Progenitor cell of endocrine pancreas (in vitro differentiated cells): ENCODE results near the gene FOXJ2. TPM values are rescaled to one million over a fixed set of nuclear protein-coding genes. Genes with fewer than 3 reads are reported as not detected.

Source experiments
- DNase-seq: peaks from one replicate; pipeline ENCODE4 v3.0.0; 2021; ENCODE audit warnings: low spot score; ENCODE audit not compliant: unreplicated experiment
- H3K27ac Mint-ChIP-seq: 2 replicates; pipeline ENCODE4 v1.8.0; 2021; ENCODE audit warnings: mild to moderate bottlenecking, moderate library complexity, mixed read lengths
- H3K27me3 Mint-ChIP-seq: 2 replicates; pipeline ENCODE4 v1.8.0; 2021; ENCODE audit warnings: mixed read lengths
- H3K36me3 Mint-ChIP-seq: 2 replicates; pipeline ENCODE4 v1.8.0; 2022; ENCODE audit warnings: mixed read lengths; ENCODE audit not compliant: insufficient read depth
- H3K4me1 Mint-ChIP-seq: 2 replicates; pipeline ENCODE4 v1.8.0; 2021; ENCODE audit warnings: low read depth, mixed read lengths
- H3K4me3 Mint-ChIP-seq: 2 replicates; pipeline ENCODE4 v1.8.0; 2021; ENCODE audit warnings: low read depth, mild to moderate bottlenecking, moderate library complexity, mixed read lengths
- H3K9me3 Mint-ChIP-seq: 2 replicates; pipeline ENCODE4 v1.8.0; 2021; ENCODE audit warnings: low read depth, mixed read lengths
- total RNA-seq: library from RNA; stranded (reverse); gene quantifications from 2 replicates; pipeline ENCODE4 v1.2.1, GENCODE V29; 2021
- TF ChIP-seq, protein P1 (sequence below): fragments of 200-600 bp; sonication (generic); IDR thresholded peaks from one replicate; pipeline ENCODE4 v1.5.0; 2021; ENCODE audit warnings: antibody characterized with exemption, mild to moderate bottlenecking; ENCODE audit not compliant: unreplicated experiment

Gene FOXJ2
- total RNA-seq, 1 donor from 2014 or later = 20.8 TPM

- no peaks in the 10 kb centered on the region for H3K27me3 Mint-ChIP-seq
- H3K9me3 Mint-ChIP-seq = no peaks in the 10 kb centered on the region
- H3K27ac Mint-ChIP-seq = no peak overlapping the region
- TF ChIP-seq, protein P1, sequence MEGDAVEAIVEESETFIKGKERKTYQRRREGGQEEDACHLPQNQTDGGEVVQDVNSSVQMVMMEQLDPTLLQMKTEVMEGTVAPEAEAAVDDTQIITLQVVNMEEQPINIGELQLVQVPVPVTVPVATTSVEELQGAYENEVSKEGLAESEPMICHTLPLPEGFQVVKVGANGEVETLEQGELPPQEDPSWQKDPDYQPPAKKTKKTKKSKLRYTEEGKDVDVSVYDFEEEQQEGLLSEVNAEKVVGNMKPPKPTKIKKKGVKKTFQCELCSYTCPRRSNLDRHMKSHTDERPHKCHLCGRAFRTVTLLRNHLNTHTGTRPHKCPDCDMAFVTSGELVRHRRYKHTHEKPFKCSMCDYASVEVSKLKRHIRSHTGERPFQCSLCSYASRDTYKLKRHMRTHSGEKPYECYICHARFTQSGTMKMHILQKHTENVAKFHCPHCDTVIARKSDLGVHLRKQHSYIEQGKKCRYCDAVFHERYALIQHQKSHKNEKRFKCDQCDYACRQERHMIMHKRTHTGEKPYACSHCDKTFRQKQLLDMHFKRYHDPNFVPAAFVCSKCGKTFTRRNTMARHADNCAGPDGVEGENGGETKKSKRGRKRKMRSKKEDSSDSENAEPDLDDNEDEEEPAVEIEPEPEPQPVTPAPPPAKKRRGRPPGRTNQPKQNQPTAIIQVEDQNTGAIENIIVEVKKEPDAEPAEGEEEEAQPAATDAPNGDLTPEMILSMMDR = no peak
- peaks cover under 1% of the 10 kb centered on the region for H3K4me1 Mint-ChIP-seq
- H3K4me3 Mint-ChIP-seq = no peak overlapping the region
- H3K36me3 Mint-ChIP-seq = peaks cover 25% of the 10 kb centered on the region
- no peak for DNase-seq
These were observed 57.2 kb downstream of the FOXJ2 start for GRCh38 chr12:8089716-8090115.

GRCh38 chr12:8093291-8093690, 60.8 kb downstream of the FOXJ2 start:
- Mint-ChIP-seq H3K4me3 (no peak overlapping the region), H3K27me3 (no peaks in the 10 kb centered on the region), H3K9me3 (no peaks in the 10 kb centered on the region), H3K27ac (no peak overlapping the region), H3K4me1 (no peaks in the 10 kb centered on the region), H3K36me3 (peaks cover 47% of the 10 kb centered on the region)
- no peak for DNase-seq
- TF ChIP-seq, protein P1 = no peak

- no peaks in the 10 kb centered on the region for H3K4me1 Mint-ChIP-seq
- H3K27me3 Mint-ChIP-seq = no peaks in the 10 kb centered on the region
- no peak overlapping the region for H3K27ac Mint-ChIP-seq
- TF ChIP-seq, protein P1 = no peak
- H3K36me3 Mint-ChIP-seq = peaks cover 51% of the 10 kb centered on the region
- H3K9me3 Mint-ChIP-seq = no peaks in the 10 kb centered on the region
- DNase-seq = no peak
- H3K4me3 Mint-ChIP-seq = no peak overlapping the region
These were observed 63.9 kb downstream of the FOXJ2 start for GRCh38 chr12:8096281-8096915.

- Mint-ChIP-seq H3K27me3 (no peaks in the 10 kb centered on the region), H3K27ac (no peak overlapping the region), H3K4me1 (no peaks in the 10 kb centered on the region), H3K36me3 (peaks cover 48% of the 10 kb centered on the region), H3K9me3 (peaks cover 10% of the 10 kb centered on the region), H3K4me3 (no peak overlapping the region)
- no peak for DNase-seq
- TF ChIP-seq, protein P1 = no peak
These were observed 66.7 kb downstream of the FOXJ2 start for GRCh38 chr12:8099235-8099634.

Other genes starting within 250 kb of the FOXJ2 start
- 0.64 and 0.74 TPM in 2 replicates for gene NANOG, start 243.3 kb upstream of the FOXJ2 start, total RNA-seq
- 14.5 and 18.6 TPM in 2 replicates for gene SLC2A14, start 159.8 kb upstream of the FOXJ2 start, total RNA-seq
- gene SLC2A3, start 96.5 kb upstream of the FOXJ2 start, total RNA-seq = 21.7 and 34.8 TPM in 2 replicates
- gene C3AR1, start 33.6 kb downstream of the FOXJ2 start, total RNA-seq = not detected in 2 replicates
- 39.2 and 43.2 TPM in 2 replicates for gene NECAP1, start 49.6 kb downstream of the FOXJ2 start, total RNA-seq
- gene CLEC4A, start 90.9 kb downstream of the FOXJ2 start, total RNA-seq = 0.36 and 1.0 TPM in 2 replicates
- gene ZNF705A, start 124.3 kb downstream of the FOXJ2 start, total RNA-seq = not detected in 2 replicates
- 0.22 TPM in 1 of 2 replicates, not detected in the other for gene FAM90A1, start 194.9 kb downstream of the FOXJ2 start, total RNA-seq